ENCODE measurements around the gene HRH4. TPM values are rescaled to one million over a fixed set of nuclear protein-coding genes. Genes with fewer than 3 reads are reported as not detected.
A peak's percentile ranks its signal among the peaks of the same experiment; 100 is the strongest.

HRH4 gene
- total RNA-seq (0.14 and 0.15 TPM in 2 replicates), polyA plus RNA-seq (not detected in 2 replicates)

- H3K27ac ChIP-seq, result no peak within 1 kb of the TSS
- no peaks in the 10 kb centered on the region for H3K4me1 ChIP-seq (ENCODE audit: low read depth)
- TF ChIP-seq, protein P1, sequence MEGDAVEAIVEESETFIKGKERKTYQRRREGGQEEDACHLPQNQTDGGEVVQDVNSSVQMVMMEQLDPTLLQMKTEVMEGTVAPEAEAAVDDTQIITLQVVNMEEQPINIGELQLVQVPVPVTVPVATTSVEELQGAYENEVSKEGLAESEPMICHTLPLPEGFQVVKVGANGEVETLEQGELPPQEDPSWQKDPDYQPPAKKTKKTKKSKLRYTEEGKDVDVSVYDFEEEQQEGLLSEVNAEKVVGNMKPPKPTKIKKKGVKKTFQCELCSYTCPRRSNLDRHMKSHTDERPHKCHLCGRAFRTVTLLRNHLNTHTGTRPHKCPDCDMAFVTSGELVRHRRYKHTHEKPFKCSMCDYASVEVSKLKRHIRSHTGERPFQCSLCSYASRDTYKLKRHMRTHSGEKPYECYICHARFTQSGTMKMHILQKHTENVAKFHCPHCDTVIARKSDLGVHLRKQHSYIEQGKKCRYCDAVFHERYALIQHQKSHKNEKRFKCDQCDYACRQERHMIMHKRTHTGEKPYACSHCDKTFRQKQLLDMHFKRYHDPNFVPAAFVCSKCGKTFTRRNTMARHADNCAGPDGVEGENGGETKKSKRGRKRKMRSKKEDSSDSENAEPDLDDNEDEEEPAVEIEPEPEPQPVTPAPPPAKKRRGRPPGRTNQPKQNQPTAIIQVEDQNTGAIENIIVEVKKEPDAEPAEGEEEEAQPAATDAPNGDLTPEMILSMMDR (IDR thresholded peaks at IDR 0.05; ENCODE audit: low read depth, low read length), result no peak
- H3K9me3 ChIP-seq (ENCODE audit: low read depth), result no peaks in the 10 kb centered on the region
- no peak within 1 kb of the TSS for H3K4me3 ChIP-seq
- DNase-seq (ENCODE audit: low read depth in 1 of 2, low spot score in 1 of 2), result no peak
- H3K36me3 ChIP-seq, result no peaks in the 10 kb centered on the region
- H3K27me3 ChIP-seq, result no peaks in the 10 kb centered on the region
Measured at GRCh38 chr18:24460388-24460787, at the start of gene HRH4. TSS of gene HRH4 (plus strand) at chr18:24460637. CDS start at chr18:24460729, 92 bp downstream.

- TF ChIP-seq, protein P1 (IDR thresholded peaks at IDR 0.05; ENCODE audit: low read depth, low read length), result peak; percentile 21
- H3K4me3 ChIP-seq, result no peak overlapping the region
- no peak overlapping the region for H3K27ac ChIP-seq
- DNase-seq (ENCODE audit: low read depth in 1 of 2, low spot score in 1 of 2), result peak in 1 of 2 donors; percentile 23
- H3K27me3 ChIP-seq, result no peaks in the 10 kb centered on the region
- H3K4me1 ChIP-seq (ENCODE audit: low read depth), result no peaks in the 10 kb centered on the region
- H3K9me3 ChIP-seq (ENCODE audit: low read depth), result no peaks in the 10 kb centered on the region
- H3K36me3 ChIP-seq, result no peaks in the 10 kb centered on the region
Measured at GRCh38 chr18:24413148-24413547, 47.3 kb upstream of the HRH4 start.

- no peaks in the 10 kb centered on the region for H3K9me3 ChIP-seq (ENCODE audit: low read depth)
- no peaks in the 10 kb centered on the region for H3K27me3 ChIP-seq
- H3K4me3 ChIP-seq, result no peak overlapping the region
- TF ChIP-seq, protein P1 (IDR thresholded peaks at IDR 0.05; ENCODE audit: low read depth, low read length), result no peak
- no peaks in the 10 kb centered on the region for H3K36me3 ChIP-seq
- no peak overlapping the region for H3K27ac ChIP-seq
- peak in 1 of 2 donors; percentile 28 for DNase-seq (ENCODE audit: low read depth in 1 of 2, low spot score in 1 of 2)
- H3K4me1 ChIP-seq (ENCODE audit: low read depth), result no peaks in the 10 kb centered on the region
Measured at GRCh38 chr18:24414349-24415003, 46.0 kb upstream of the HRH4 start.

DNA sequence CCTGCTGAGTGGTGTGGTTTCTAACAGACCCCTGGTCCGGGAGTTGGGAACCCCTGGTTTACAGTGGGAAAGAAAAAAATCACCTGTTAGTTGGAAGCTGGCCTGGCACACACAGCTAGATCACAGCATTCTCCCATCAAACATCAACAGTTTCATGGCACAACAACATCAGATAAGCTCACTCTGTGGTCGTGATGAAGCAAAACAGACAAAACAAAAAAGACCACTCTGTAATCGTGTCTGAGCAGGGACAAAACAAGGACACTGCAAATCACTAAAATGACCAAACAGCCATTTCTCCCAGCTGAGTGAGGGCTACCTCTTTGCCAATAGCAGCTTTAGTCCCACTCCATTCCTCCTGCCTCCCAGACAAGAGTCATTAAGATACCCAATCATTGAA, 43.0 kb upstream of the HRH4 start:
- no peak overlapping the region for H3K4me3 ChIP-seq
- peaks cover 7% of the 10 kb centered on the region for H3K27me3 ChIP-seq
- no peaks in the 10 kb centered on the region for H3K4me1 ChIP-seq (ENCODE audit: low read depth)
- no peaks in the 10 kb centered on the region for H3K36me3 ChIP-seq
- no peak overlapping the region for H3K27ac ChIP-seq
- TF ChIP-seq, protein P1 (IDR thresholded peaks at IDR 0.05; ENCODE audit: low read depth, low read length), result no peak
- H3K9me3 ChIP-seq (ENCODE audit: low read depth), result no peaks in the 10 kb centered on the region
- DNase-seq (ENCODE audit: low read depth in 1 of 2, low spot score in 1 of 2), result no peak

DNA sequence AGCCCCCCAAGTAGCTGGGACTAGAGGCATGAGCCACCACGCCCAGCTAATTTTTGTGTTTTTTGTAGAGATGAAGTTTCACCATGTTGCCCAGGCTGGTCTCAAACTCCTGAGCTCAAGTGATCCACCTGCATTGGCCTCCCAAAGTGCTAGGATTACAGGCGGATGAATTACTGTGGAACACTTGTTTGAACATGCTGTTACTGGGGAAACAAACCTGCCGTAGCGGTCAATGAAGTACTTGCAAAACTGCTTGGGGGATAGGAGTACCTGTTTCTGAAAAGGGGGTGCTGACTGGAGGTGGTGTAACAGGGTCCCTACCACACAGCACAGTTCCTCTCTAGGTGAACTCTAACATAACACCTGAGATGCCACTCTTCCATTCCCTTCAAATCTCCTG, 39.9 kb upstream of the HRH4 start:
- no peaks in the 10 kb centered on the region for H3K36me3 ChIP-seq
- DNase-seq (ENCODE audit: low read depth in 1 of 2, low spot score in 1 of 2), result no peak
- no peaks in the 10 kb centered on the region for H3K9me3 ChIP-seq (ENCODE audit: low read depth)

More for the DNA sequence above, 39.9 kb upstream of the HRH4 start:
- Histone ChIP-seq H3K27ac (no peak overlapping the region), H3K4me1 (ENCODE audit: low read depth) (no peaks in the 10 kb centered on the region), H3K4me3 (no peak overlapping the region), H3K27me3 (peaks cover 31% of the 10 kb centered on the region)
- TF ChIP-seq, protein P1 (IDR thresholded peaks at IDR 0.05; ENCODE audit: low read depth, low read length), result no peak
